GM12892 (cell line): Measurements from ENCODE around the gene DGKI.

Experiments used
- POLR2A ChIP-seq: IDR thresholded peaks from 2 replicates; pipeline ENCODE4 v1.6.1; 2011; ENCODE audit warnings: low read depth, low read length, control low read depth
- POLR2AphosphoS5 ChIP-seq: IDR thresholded peaks from 2 replicates; pipeline ENCODE4 v1.6.1; 2011; ENCODE audit warnings: low read depth, low read length, control low read depth
- TAF1 ChIP-seq: IDR thresholded peaks from 2 replicates; pipeline ENCODE4 v1.6.1; 2011; ENCODE audit warnings: low read depth, mild to moderate bottlenecking, control low read depth, low read length, borderline replicate concordance

DNA sequence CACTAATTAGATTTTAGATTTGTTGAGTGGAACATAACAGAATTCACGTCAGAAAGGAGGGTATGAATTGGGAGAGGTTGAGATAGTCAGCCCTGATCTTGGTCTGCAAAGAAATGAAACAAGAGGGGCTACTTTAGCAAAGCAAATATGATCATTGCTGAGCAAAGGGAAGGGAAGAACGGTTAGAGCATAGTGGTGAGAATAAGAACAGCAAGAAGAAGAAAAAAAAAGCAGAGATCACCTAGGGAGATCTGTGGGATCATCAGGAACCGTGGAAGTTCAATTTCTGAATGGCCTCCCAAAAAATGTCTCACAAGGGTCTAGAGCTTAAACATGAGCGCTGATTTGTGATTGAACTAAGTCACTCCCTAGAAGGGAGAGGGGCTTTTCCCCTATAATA, 156.1 kb downstream of the DGKI start:
- TF ChIP-seq POLR2AphosphoS5 (no peak), POLR2A (no peak), TAF1 (no peak)
